Activated CD4-positive, alpha-beta memory T cell treated with anti-CD3 and anti-CD28 coated beads, Interleukin-2, amount 10 ng/mL, durations not matched to agents 7 days and 5 days (primary cell): ENCODE data around the gene DTD1. TPM values are rescaled to one million over a fixed set of nuclear protein-coding genes. Genes with fewer than 3 reads are reported as not detected.
A peak's percentile ranks its signal among the peaks of the same experiment; 100 is the strongest.

Source experiments
- CTCF ChIA-PET: fragments of 350-600 bp; sonication (Branson Sonifier 250); formaldehyde crosslinking; loops from one replicate; lab custom pipeline; 2021; ENCODE audit warnings: antibody characterized with exemption, inconsistent platforms; lab: Charles Lee
- POLR2A ChIA-PET: fragments of 350-600 bp; sonication (Branson Sonifier 250); formaldehyde crosslinking; loops from one replicate; lab custom pipeline; 2021; ENCODE audit warnings: antibody characterized with exemption; lab: Charles Lee
- DNase-seq: peaks from one replicate; pipeline ENCODE4 v3.0.0-alpha.2; 2020
- H3K27ac Mint-ChIP-seq: one replicate; pipeline ENCODE4 v1.8.0; 2021; ENCODE audit warnings: mild to moderate bottlenecking, mixed read lengths
- H3K27me3 Mint-ChIP-seq: one replicate; pipeline ENCODE4 v1.8.0; 2021; ENCODE audit warnings: mixed read lengths
- H3K36me3 Mint-ChIP-seq: one replicate; pipeline ENCODE4 v1.8.0; 2021; ENCODE audit warnings: low read depth, mixed read lengths
- H3K4me1 Mint-ChIP-seq: one replicate; pipeline ENCODE4 v1.8.0; 2021; ENCODE audit warnings: mixed read lengths
- H3K4me3 Mint-ChIP-seq: one replicate; pipeline ENCODE4 v1.8.0; 2021; ENCODE audit warnings: mild to moderate bottlenecking, mixed read lengths
- H3K9me3 Mint-ChIP-seq: one replicate; pipeline ENCODE4 v1.8.0; 2021; ENCODE audit warnings: mixed read lengths
- total RNA-seq, 2 experiments: library from RNA; stranded (reverse); gene quantifications; one replicate each; pipeline ENCODE4 v1.2.3, GENCODE V29; 2021

The DTD1 gene
- total RNA-seq, 2 experiments from 2014 or later, result 28.6 to 33.4 TPM

DNA sequence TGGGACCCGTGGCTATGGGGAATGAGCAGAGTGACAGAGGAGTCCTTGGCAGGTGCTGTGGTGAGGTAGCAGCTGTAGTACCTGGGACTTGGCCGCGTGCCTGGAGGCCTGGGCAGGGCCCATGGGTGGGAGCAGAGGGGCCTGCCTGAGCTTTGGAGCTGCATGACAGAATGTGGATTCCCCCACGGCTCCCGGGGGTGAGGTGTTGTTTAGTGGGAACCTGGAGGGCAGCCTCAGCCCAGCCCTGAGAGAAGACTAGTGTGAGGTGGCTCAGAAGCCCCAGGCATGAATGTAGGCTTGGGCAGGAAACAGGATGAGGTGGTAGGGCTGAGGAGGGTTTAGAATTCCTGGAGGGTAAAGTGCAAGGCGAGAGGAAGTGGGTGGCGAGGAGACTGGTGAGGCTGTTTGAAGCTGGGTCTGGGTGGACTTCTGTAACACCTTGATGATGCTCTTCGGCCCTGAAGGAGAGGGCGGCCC, 139.2 kb downstream of the DTD1 start:
- ChIA-PET POLR2A (no interaction called here), CTCF (no interaction called here)
- H3K9me3 Mint-ChIP-seq, result no peaks in the 10 kb centered on the region
- no peak overlapping the region for H3K4me3 Mint-ChIP-seq
- no peaks in the 10 kb centered on the region for H3K36me3 Mint-ChIP-seq
- H3K27me3 Mint-ChIP-seq, result no peaks in the 10 kb centered on the region
- H3K4me1 Mint-ChIP-seq, result peaks cover 6% of the 10 kb centered on the region
- DNase-seq, result no peak
- no peak overlapping the region for H3K27ac Mint-ChIP-seq

DNA sequence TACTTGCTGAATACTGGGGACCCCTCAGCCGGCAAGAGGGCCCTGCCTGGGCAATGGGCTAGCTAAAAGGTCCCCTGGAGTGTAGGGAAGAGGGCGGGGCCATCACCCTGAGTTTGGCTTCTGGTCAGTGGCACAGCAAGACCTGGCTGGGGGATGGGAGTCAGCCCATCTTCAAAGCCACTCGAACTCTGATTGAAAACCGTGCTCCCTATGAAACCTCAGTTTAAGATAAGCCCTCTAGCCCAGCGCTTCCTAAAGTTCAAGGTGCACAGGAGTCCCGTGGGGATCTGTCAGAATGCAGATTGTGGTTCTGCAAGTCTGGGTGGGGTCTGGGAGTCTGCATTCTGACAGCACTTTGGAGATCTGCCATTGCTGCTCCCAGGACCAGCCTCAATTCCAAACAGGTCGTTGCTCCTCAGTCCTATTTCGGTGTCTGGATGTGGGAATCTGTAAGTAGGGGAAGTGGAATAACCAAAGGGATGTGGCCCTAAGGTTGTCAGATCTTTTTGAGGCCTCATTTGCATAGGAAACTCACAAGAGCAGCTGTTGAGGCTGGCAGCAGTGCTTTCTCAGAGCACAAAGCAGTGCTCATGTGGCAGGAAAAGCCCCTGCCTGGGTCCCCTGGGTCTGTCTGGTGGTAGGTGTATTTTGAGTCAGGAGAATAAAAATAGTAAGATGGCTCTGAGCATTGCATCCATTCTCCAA, 140.5 kb downstream of the DTD1 start:
- H3K27ac Mint-ChIP-seq, result no peak overlapping the region
- H3K9me3 Mint-ChIP-seq, result no peaks in the 10 kb centered on the region
- peaks cover 6% of the 10 kb centered on the region for H3K4me1 Mint-ChIP-seq
- no peak overlapping the region for H3K4me3 Mint-ChIP-seq
- no peak for DNase-seq
- ChIA-PET POLR2A (no interaction called here), CTCF (no interaction called here)
- no peaks in the 10 kb centered on the region for H3K27me3 Mint-ChIP-seq
- no peaks in the 10 kb centered on the region for H3K36me3 Mint-ChIP-seq

DNA sequence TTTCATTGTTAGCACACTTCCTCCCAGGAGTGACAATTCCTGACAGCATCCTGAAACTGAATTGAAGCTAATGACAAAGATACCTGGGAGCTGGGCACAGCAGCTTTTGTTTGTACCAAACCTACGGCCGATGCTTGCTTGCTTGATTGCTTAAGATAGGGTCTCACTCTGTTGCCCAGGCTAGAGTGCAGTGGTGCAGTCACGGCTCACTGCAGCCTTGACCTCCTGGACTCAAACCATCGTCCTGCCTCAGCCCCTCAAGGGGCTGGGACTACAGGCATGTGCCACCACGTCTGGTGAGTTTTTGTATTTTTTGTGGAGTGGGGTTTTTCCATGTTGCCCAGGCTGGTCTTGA, 141.0 kb downstream of the DTD1 start:
- peaks cover 6% of the 10 kb centered on the region for H3K4me1 Mint-ChIP-seq
- DNase-seq, result no peak
- H3K36me3 Mint-ChIP-seq, result no peaks in the 10 kb centered on the region
- CTCF ChIA-PET, result no interaction called here
- H3K9me3 Mint-ChIP-seq, result no peaks in the 10 kb centered on the region
- H3K27ac Mint-ChIP-seq, result no peak overlapping the region
- H3K27me3 Mint-ChIP-seq, result no peaks in the 10 kb centered on the region
- no peak overlapping the region for H3K4me3 Mint-ChIP-seq
- POLR2A ChIA-PET, result no interaction called here

DNA sequence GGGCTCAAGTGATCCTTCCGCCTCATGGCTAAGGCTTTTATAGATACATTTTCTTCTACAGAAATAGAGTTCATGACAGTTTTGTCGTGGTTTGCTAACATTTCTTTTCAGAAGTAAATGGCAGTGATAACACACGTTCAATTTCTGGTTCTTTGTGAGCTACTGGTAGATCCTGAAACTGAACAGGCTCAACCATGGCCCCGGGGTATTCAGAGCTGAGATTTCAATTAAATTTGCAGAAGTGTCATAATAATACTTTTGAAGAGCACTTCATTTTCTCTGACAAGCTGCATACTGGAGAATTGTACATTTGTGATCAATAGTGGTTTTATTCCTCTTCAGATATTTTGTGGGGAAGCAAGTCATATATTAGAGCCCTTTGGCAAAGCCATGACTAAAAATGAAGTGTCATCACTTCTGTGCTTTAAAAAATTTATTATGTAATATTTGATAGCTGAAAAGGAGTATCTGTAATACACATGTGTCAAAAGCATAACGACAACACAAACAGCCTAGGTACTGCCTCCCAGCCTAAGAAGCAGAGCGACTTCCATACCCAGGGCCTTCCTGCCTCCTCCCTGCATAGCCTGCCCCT, 141.5 kb downstream of the DTD1 start:
- H3K4me3 Mint-ChIP-seq, result no peak overlapping the region
- CTCF ChIA-PET, result no interaction called here
- no peak overlapping the region for H3K27ac Mint-ChIP-seq

DNA sequence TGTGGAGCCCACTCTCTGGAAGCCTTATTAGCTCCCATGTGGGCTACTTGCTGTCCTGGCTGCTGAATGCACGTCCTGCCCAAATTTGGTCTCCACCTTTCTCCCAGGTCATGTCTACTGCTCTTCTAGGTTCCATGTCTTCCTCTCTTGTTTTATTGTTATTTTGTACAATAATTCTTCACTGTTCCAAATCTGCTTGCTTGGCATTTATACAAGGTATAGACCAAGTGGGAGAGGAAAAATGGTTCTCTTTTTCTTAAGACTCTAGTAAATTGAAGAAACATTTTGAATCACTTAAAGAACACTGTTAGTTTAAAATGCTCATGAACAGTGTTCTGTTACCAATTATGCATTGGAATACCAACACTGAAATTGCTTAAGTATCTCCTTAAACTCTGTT, 144.1 kb downstream of the DTD1 start:
- ChIA-PET CTCF (no interaction called here), POLR2A (no interaction called here)
- H3K27me3 Mint-ChIP-seq, result no peaks in the 10 kb centered on the region
- no peak overlapping the region for H3K4me3 Mint-ChIP-seq
- no peaks in the 10 kb centered on the region for H3K9me3 Mint-ChIP-seq
- no peak for DNase-seq
- peaks cover 5% of the 10 kb centered on the region for H3K4me1 Mint-ChIP-seq
- H3K27ac Mint-ChIP-seq, result no peak overlapping the region
- no peaks in the 10 kb centered on the region for H3K36me3 Mint-ChIP-seq

More for the DNA sequence above, 141.5 kb downstream of the DTD1 start:
- Mint-ChIP-seq H3K4me1 (peaks cover 6% of the 10 kb centered on the region), H3K9me3 (no peaks in the 10 kb centered on the region), H3K27me3 (no peaks in the 10 kb centered on the region), H3K36me3 (no peaks in the 10 kb centered on the region)
- POLR2A ChIA-PET, result no interaction called here
- no peak for DNase-seq

DNA sequence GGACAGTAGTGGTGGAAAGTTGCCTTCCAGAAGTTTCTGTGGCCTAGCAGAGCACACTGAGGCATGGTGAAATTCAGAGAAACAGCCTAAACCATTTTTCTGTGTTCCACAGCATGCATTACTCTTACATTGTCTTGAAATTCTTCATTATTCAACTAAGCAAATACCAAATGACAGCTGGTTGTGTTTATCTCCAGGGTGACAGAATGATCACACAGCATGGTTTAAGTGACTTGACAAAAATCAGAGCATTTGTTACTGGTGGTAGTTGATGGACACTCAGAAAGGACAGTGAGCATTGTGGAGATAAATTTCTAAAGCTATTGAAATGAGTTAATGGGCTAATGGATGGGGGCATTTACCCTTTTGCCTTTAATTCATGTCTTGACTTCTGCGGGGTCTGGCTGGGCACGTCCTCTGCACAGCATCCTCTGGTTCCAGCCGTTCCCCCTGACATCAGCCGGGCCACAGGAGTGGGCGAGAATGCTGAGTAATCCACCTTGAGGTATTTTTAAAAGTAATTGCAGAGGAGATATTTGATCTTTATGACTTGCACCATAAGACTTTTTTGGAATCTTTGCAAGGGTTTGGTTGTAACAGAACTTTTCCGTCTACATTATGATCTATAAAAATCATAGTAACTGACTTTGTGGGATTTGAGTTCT, 146.8 kb downstream of the DTD1 start:
- H3K4me3 Mint-ChIP-seq, result no peak overlapping the region
- DNase-seq, result no peak
- CTCF ChIA-PET, result no interaction called here
- H3K27ac Mint-ChIP-seq, result no peak overlapping the region
- H3K27me3 Mint-ChIP-seq, result no peaks in the 10 kb centered on the region
- no peaks in the 10 kb centered on the region for H3K9me3 Mint-ChIP-seq
- POLR2A ChIA-PET, result no interaction called here
- no peaks in the 10 kb centered on the region for H3K36me3 Mint-ChIP-seq
- peaks cover 14% of the 10 kb centered on the region for H3K4me1 Mint-ChIP-seq

DNA sequence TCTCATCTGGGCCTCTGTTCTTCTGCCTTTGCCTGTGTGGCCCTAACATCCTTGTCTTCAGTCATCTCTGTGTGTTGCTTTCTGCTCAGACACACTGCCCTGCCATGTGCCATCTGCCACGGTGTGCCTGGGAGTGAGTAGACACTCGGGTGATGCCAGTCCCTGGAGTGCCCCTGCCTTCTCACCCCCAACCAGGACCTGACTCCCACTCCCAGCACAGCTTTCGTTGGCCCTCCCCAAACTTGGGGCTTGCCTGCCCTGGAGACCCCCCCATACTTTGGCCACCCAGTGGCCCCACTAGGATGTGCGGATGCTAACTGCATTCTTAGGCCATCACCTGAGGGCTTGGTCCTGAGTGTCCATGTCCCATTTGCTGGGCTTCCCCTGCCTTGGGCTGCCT, 149.3 kb downstream of the DTD1 start:
- no peaks in the 10 kb centered on the region for H3K9me3 Mint-ChIP-seq
- ChIA-PET POLR2A (no interaction called here), CTCF (no interaction called here)
- H3K36me3 Mint-ChIP-seq, result peaks cover 2% of the 10 kb centered on the region
- H3K4me3 Mint-ChIP-seq, result no peak overlapping the region
- H3K27me3 Mint-ChIP-seq, result no peaks in the 10 kb centered on the region
- H3K4me1 Mint-ChIP-seq, result peaks cover 14% of the 10 kb centered on the region
- DNase-seq, result no peak
- H3K27ac Mint-ChIP-seq, result no peak overlapping the region

DNA sequence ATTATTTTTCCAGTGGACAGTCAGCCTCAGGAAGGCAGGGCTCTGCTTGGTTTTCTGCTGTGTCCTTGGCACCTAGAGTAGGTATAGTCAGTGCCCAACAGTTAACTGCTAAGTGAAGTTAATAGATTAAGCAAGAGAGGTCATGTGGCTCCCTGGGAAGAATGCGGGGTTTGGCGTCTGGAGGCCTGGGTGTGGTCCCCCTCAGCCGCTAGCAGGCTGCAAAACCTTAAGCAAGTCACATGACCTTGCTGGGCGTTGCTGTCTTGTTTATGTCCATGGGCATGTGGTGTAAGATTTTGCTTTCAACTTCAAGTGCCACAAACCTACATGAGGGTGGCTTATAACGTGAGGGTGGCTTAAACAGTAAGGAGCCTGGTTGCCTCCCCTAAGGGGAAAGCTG, 150.2 kb downstream of the DTD1 start:
- ChIA-PET POLR2A (no interaction called here), CTCF (no interaction called here)
- Mint-ChIP-seq H3K4me1 (peaks cover 14% of the 10 kb centered on the region), H3K9me3 (no peaks in the 10 kb centered on the region), H3K27me3 (no peaks in the 10 kb centered on the region), H3K27ac (peak overlapping the region; percentile 68), H3K4me3 (no peak overlapping the region), H3K36me3 (peaks cover 2% of the 10 kb centered on the region)
- peak; percentile 53 for DNase-seq

DNA sequence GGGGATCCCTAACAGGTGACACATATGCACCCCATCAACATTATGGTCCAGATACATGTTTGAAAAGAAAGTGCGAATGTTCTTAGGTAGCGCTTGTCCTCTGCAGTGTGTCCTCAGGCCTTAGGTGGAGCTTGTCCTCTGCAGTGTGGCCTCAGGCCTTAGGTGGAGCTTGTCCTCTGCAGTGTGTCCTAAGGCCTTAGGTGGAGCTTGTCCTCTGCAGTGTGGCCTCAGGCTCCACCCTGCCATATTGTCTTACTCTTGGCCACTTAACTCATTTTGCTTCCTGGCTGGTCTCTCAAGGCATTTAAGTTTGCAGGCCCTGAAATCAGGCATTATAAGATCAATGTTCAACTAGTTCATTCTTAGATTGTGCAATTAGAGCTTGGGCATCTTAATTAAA, 151.0 kb downstream of the DTD1 start:
- Mint-ChIP-seq H3K27me3 (no peaks in the 10 kb centered on the region), H3K9me3 (no peaks in the 10 kb centered on the region), H3K4me1 (peaks cover 14% of the 10 kb centered on the region), H3K4me3 (no peak overlapping the region), H3K36me3 (peaks cover 2% of the 10 kb centered on the region), H3K27ac (no peak overlapping the region)
- DNase-seq, result no peak
- ChIA-PET CTCF (no interaction called here), POLR2A (no interaction called here)

DNA sequence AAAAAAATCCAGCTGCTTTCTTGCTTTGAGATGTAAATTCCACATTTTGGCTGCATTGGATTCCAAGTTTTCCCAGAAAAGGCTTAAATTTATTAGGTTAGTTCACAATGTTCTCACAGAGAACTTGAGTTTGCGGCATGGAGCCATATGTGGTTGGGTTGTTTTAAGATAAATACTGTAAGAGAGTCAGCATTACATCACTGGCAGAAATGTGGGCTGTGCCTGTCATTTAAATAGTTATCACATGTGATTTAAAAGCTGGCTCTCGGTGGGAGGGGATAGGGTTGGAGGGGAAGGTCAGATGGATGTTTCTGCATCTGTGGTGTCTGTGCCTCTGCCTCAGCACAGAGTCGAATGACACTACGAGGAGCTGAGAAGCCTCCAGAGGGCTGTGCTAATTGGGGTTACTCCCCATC, 151.9 kb downstream of the DTD1 start:
- H3K36me3 Mint-ChIP-seq, result peaks cover 5% of the 10 kb centered on the region
- no peaks in the 10 kb centered on the region for H3K27me3 Mint-ChIP-seq
- DNase-seq, result no peak
- POLR2A ChIA-PET, result no interaction called here
- H3K27ac Mint-ChIP-seq, result no peak overlapping the region
- H3K4me1 Mint-ChIP-seq, result peaks cover 14% of the 10 kb centered on the region
- H3K4me3 Mint-ChIP-seq, result no peak overlapping the region
- CTCF ChIA-PET, result no interaction called here
- no peaks in the 10 kb centered on the region for H3K9me3 Mint-ChIP-seq

DNA sequence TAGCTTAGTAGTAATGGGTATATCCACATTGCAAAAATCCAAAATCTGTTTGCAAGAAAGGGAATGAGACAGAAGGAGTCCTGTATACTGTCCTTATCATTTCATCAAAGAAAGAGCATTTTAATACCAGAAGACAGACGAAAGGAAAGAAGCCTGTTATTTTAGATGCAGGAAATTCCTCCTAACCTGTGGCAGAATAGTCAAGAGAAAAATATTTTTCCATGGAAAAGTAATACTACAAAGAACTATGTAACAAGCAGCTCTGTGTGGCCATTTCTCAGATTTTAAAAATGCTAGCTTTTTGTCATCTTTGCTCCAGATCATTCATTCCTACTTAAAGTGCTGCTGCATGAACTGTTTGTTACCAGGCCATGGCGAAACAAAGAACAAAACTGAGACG, 152.9 kb downstream of the DTD1 start:
- no peak for DNase-seq
- H3K36me3 Mint-ChIP-seq, result peaks cover 8% of the 10 kb centered on the region
- H3K4me3 Mint-ChIP-seq, result no peak overlapping the region
- H3K9me3 Mint-ChIP-seq, result no peaks in the 10 kb centered on the region
- no peaks in the 10 kb centered on the region for H3K27me3 Mint-ChIP-seq
- CTCF ChIA-PET, result no interaction called here
- no peak overlapping the region for H3K27ac Mint-ChIP-seq
- POLR2A ChIA-PET, result no interaction called here
- peaks cover 14% of the 10 kb centered on the region for H3K4me1 Mint-ChIP-seq

DNA sequence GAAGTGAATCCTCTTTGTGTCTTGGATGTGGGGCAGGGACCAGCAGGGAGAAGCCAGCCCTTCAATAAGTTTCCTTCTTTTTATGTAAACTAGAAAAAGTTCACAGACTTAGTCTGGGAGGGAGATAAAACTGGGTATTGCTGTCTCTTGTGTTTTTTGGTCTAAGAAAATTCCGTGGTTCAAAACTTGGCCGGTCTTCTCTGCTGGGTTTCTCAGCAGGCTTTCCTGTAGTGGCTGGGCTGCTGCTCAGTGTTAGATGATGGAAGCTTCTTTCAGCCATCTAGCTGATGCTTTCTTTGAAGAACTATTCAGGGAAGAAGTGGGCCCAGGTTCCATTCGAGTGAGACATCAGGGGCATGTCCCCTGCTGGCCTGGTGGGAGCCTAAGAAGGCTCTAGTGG, 155.0 kb downstream of the DTD1 start:
- Mint-ChIP-seq H3K36me3 (peaks cover 8% of the 10 kb centered on the region), H3K27me3 (no peaks in the 10 kb centered on the region), H3K9me3 (no peaks in the 10 kb centered on the region), H3K4me3 (no peak overlapping the region), H3K27ac (no peak overlapping the region), H3K4me1 (peaks cover 10% of the 10 kb centered on the region)
- ChIA-PET POLR2A (no interaction called here), CTCF (no interaction called here)
- no peak for DNase-seq

DNA sequence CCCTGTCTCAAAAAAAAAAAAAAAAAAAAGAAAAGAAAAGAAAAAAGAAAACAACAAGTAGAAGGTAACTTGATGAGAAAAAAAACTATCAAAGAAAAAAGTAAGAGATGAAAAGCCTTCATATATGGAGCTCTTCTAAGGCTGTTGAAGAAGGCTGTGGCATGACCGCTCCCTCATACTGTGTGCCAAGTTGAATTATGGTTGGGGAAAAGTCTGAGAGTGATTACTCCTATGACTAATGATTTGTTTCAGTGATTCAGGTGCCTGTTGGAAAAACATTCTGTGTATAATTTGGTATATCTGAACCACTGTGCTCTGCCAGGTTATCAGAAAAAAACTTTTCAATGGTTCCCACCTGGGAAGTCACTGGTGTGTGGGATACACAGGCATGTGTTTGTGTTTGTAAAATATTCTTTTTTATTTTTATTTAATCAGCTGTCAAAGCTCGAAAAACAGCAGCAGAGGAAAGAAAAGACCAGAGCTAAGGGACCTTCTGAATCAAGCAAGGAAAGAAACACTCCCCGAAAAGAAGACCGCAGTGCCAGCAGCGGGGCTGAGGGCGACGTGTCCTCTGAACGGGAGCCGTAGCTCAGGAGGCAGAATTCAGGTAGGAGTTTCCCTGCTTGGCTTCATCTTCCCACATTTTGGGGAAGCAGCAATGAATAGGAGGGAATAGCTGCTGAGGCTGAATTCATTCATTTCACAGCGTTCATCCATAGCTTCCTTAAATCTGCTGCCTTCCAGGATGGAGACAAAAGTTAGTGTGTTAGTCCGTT, 156.0 kb downstream of the DTD1 start:
- Mint-ChIP-seq H3K4me1 (peaks cover under 1% of the 10 kb centered on the region), H3K36me3 (peaks cover 8% of the 10 kb centered on the region), H3K27ac (no peak overlapping the region), H3K9me3 (no peaks in the 10 kb centered on the region), H3K27me3 (no peaks in the 10 kb centered on the region), H3K4me3 (no peak overlapping the region)
- ChIA-PET CTCF (no interaction called here), POLR2A (no interaction called here)
- DNase-seq, result no peak
